Activated CD4-positive, alpha-beta T cell treated with anti-CD3 and anti-CD28 coated beads, Interleukin-2, amount 50 U/mL, for 24 hours (primary cell): Measurements from ENCODE around the gene PLEKHG1.

Experiments used
- DNase-seq, 2 donors: peaks; one replicate each; pipeline ENCODE4 v3.0.0-alpha.2; 2020; ENCODE audit warnings: low read depth in 1 of 2, low spot score in 1 of 2

PLEKHG1 gene

GRCh38 chr6:150617496-150618460, 18.1 kb downstream of the PLEKHG1 start:
- DNase-seq, result no peak

- no peak for DNase-seq
Measured at GRCh38 chr6:150619275-150619674, 19.6 kb downstream of the PLEKHG1 start.

GRCh38 chr6:150620244-150620643, 20.6 kb downstream of the PLEKHG1 start:
- DNase-seq, result no peak

GRCh38 chr6:150620763-150621162, 21.1 kb downstream of the PLEKHG1 start:
- no peak for DNase-seq

GRCh38 chr6:150622476-150622875, 22.8 kb downstream of the PLEKHG1 start:
- DNase-seq, result no peak

- DNase-seq, result no peak
Measured at GRCh38 chr6:150622941-150623874, 23.5 kb downstream of the PLEKHG1 start.

- no peak for DNase-seq
Measured at GRCh38 chr6:150624191-150624590, 24.5 kb downstream of the PLEKHG1 start.

GRCh38 chr6:150625927-150626326, 26.2 kb downstream of the PLEKHG1 start:
- no peak for DNase-seq

- no peak for DNase-seq
Measured at GRCh38 chr6:150627154-150627553, 27.5 kb downstream of the PLEKHG1 start.

- no peak for DNase-seq
Measured at GRCh38 chr6:150627585-150628025, 27.9 kb downstream of the PLEKHG1 start.

- no peak for DNase-seq
Measured at GRCh38 chr6:150628908-150629307, 29.2 kb downstream of the PLEKHG1 start.

- peak in 1 of 2 donors; percentile 3 for DNase-seq
Measured at GRCh38 chr6:150631283-150631983, 31.7 kb downstream of the PLEKHG1 start.

GRCh38 chr6:150631984-150632642, 32.4 kb downstream of the PLEKHG1 start:
- DNase-seq, result no peak

GRCh38 chr6:150632785-150633485, 33.2 kb downstream of the PLEKHG1 start:
- DNase-seq, result no peak

GRCh38 chr6:150633486-150633834, 33.8 kb downstream of the PLEKHG1 start:
- DNase-seq, result no peak

GRCh38 chr6:150634176-150634963, 34.7 kb downstream of the PLEKHG1 start:
- no peak for DNase-seq

GRCh38 chr6:150634964-150635292, 35.2 kb downstream of the PLEKHG1 start:
- no peak for DNase-seq

- DNase-seq, result no peak
Measured at GRCh38 chr6:150635906-150636514, 36.3 kb downstream of the PLEKHG1 start.

GRCh38 chr6:150636808-150637207, 37.1 kb downstream of the PLEKHG1 start:
- no peak for DNase-seq
